Parathyroid adenoma (tissue), 2 donors: ENCODE results near the gene DIP2C.

Experiments
- H2AFZ ChIP-seq: fragments of 300-600 bp; sonication (generic); one replicate; pipeline ENCODE4 v1.7.0; 2017; ENCODE audit warnings: antibody characterized with exemption, mild to moderate bottlenecking
- H3K27ac ChIP-seq: fragments of 300-600 bp; sonication (generic); one replicate; pipeline ENCODE4 v1.7.0; 2017
- H3K27me3 ChIP-seq: fragments of 300-600 bp; sonication (generic); one replicate; pipeline ENCODE4 v1.7.0; 2017; ENCODE audit warnings: low read length; ENCODE audit not compliant: control insufficient read depth, insufficient read depth
- H3K36me3 ChIP-seq: fragments of 300-600 bp; sonication (generic); one replicate; pipeline ENCODE4 v1.7.0; 2017; ENCODE audit warnings: low read length; ENCODE audit not compliant: control insufficient read depth, insufficient read depth
- H3K4me1 ChIP-seq: fragments of 300-600 bp; sonication (generic); one replicate; pipeline ENCODE4 v1.7.0; 2017; ENCODE audit warnings: control low read depth
- H3K4me2 ChIP-seq: fragments of 300-600 bp; sonication (generic); one replicate; pipeline ENCODE4 v1.7.0; 2017; ENCODE audit warnings: low read length
- H3K4me3 ChIP-seq: fragments of 300-600 bp; sonication (generic); one replicate; pipeline ENCODE4 v1.7.0; 2017; ENCODE audit warnings: low read depth, low read length
- H3K79me2 ChIP-seq: fragments of 300-600 bp; sonication (generic); one replicate; pipeline ENCODE4 v1.7.0; 2017; ENCODE audit warnings: control low read depth
- H3K9ac ChIP-seq: fragments of 300-600 bp; sonication (generic); one replicate; pipeline ENCODE4 v1.7.0; 2017; ENCODE audit warnings: mild to moderate bottlenecking
- H3K9me3 ChIP-seq: fragments of 300-600 bp; sonication (generic); one replicate; pipeline ENCODE4 v1.7.0; 2017; ENCODE audit warnings: low read length; ENCODE audit not compliant: control insufficient read depth
- CTCF ChIP-seq: fragments of 300-600 bp; sonication (generic); IDR thresholded peaks from one replicate; pipeline ENCODE4 v1.7.0; 2017; ENCODE audit warnings: antibody characterized with exemption, mild to moderate bottlenecking
- donor health status: primary hyperparathyroidism.

Gene DIP2C

GRCh38 chr10:484925-485661, 204.4 kb downstream of the DIP2C start:
- H3K9me3 ChIP-seq = no peaks in the 10 kb centered on the region
- no peak overlapping the region for H3K27ac ChIP-seq
- peaks cover 20% of the 10 kb centered on the region for H3K79me2 ChIP-seq
- no peak overlapping the region for H3K4me2 ChIP-seq
- H3K9ac ChIP-seq = no peak overlapping the region
- H3K27me3 ChIP-seq = no peaks in the 10 kb centered on the region
- H3K4me3 ChIP-seq = peak overlapping the region; percentile 37
- no peaks in the 10 kb centered on the region for H3K36me3 ChIP-seq
- no peaks in the 10 kb centered on the region for H3K4me1 ChIP-seq
- H2AFZ ChIP-seq = peak overlapping the region; percentile 15
- TF ChIP-seq CTCF = no peak

GRCh38 chr10:484441-484924, 205.0 kb downstream of the DIP2C start:
- H3K79me2 ChIP-seq = peaks cover 20% of the 10 kb centered on the region
- no peaks in the 10 kb centered on the region for H3K36me3 ChIP-seq
- peak overlapping the region; percentile 6 for H3K27ac ChIP-seq
- no peak overlapping the region for H3K9ac ChIP-seq
- H3K27me3 ChIP-seq = no peaks in the 10 kb centered on the region
- peak overlapping the region; percentile 37 for H3K4me3 ChIP-seq
- H3K9me3 ChIP-seq = no peaks in the 10 kb centered on the region
- no peak overlapping the region for H3K4me2 ChIP-seq
- no peaks in the 10 kb centered on the region for H3K4me1 ChIP-seq
- TF ChIP-seq CTCF = no peak
- peak overlapping the region; percentile 38 for H2AFZ ChIP-seq

- Histone ChIP-seq H3K4me2 (no peak overlapping the region), H3K4me1 (no peaks in the 10 kb centered on the region), H3K36me3 (no peaks in the 10 kb centered on the region), H3K79me2 (peaks cover 13% of the 10 kb centered on the region), H3K27ac (no peak overlapping the region), H3K27me3 (no peaks in the 10 kb centered on the region), H3K9ac (no peak overlapping the region), H2AFZ (no peak overlapping the region), H3K9me3 (no peaks in the 10 kb centered on the region), H3K4me3 (no peak overlapping the region)
- TF ChIP-seq CTCF = no peak
Measured at GRCh38 chr10:483261-483660, 206.2 kb downstream of the DIP2C start.

- Histone ChIP-seq H2AFZ (no peak overlapping the region), H3K4me2 (no peak overlapping the region), H3K4me1 (no peaks in the 10 kb centered on the region), H3K4me3 (no peak overlapping the region), H3K9ac (no peak overlapping the region), H3K27ac (no peak overlapping the region), H3K27me3 (no peaks in the 10 kb centered on the region), H3K79me2 (peaks cover 13% of the 10 kb centered on the region), H3K9me3 (no peaks in the 10 kb centered on the region), H3K36me3 (no peaks in the 10 kb centered on the region)
- no peak for TF ChIP-seq CTCF
Measured at GRCh38 chr10:482848-483247, 206.6 kb downstream of the DIP2C start.

- no peaks in the 10 kb centered on the region for H3K36me3 ChIP-seq
- H3K9me3 ChIP-seq = no peaks in the 10 kb centered on the region
- no peaks in the 10 kb centered on the region for H3K27me3 ChIP-seq
- H3K4me2 ChIP-seq = no peak overlapping the region
- peaks cover 12% of the 10 kb centered on the region for H3K79me2 ChIP-seq
- no peaks in the 10 kb centered on the region for H3K4me1 ChIP-seq
- H3K27ac ChIP-seq = no peak overlapping the region
- H2AFZ ChIP-seq = no peak overlapping the region
- H3K4me3 ChIP-seq = no peak overlapping the region
- no peak for TF ChIP-seq CTCF
- H3K9ac ChIP-seq = no peak overlapping the region
Measured at GRCh38 chr10:482051-482501, 207.4 kb downstream of the DIP2C start.
